CD4-positive, alpha-beta T cell treated with Interleukin-15 for 1 hour (primary cell): Measurements from ENCODE around the gene CYB561A3.
A peak's percentile ranks its signal among the peaks of the same experiment; 100 is the strongest.

Experiments used
- DNase-seq: peaks from one replicate; pipeline ENCODE4 v3.0.0-alpha.2; 2020

CYB561A3 gene

DNA sequence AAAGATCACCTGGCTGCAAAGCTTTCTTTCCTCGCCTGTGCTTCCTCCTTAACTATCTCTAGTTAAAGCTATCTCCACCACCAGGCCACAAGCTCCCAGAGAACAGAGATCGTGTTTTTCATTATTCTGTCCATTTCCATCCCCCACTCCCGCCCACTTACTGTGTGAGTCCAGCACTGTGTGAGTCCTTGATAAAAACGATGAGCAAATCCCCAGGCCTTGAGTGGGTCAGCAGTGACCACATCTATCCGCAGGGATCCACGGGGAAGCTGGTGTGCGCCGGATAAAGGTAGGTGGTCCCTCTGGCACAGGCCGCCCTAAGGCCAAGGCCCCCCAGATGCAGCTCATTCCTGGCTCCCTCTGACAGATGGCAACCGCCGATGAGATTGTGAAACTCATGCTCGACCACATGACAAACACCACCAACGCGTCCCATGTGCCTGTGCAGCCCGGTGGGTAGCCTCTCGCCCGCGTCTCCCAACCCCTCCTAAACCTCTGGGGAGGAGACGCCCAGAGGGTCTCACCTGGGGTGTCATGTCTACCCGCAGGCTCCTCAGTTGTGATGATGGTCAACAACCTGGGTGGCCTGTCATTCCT lies 19.4 kb downstream of the CYB561A3 start:
- DNase-seq, result no peak

DNA sequence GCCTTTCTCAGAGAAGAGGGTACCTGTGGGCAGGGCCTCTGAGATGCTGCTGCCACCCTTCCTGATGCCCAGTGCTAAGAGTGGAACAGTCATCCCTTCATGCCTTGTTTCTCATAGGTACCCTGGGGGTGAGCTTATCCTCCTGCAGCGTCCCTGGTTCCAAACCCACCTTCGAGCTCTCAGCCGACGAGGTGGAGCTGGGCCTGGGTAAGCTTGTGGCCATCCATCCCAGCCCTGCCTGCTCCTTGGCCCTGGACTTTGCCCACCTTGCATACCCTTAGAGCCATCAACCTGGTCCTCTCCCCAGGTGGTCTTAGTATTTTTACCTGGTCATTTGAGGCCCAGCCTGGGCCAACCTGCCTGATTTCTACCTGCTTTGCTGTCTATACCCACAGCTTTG lies 20.0 kb downstream of the CYB561A3 start:
- no peak for DNase-seq

DNA sequence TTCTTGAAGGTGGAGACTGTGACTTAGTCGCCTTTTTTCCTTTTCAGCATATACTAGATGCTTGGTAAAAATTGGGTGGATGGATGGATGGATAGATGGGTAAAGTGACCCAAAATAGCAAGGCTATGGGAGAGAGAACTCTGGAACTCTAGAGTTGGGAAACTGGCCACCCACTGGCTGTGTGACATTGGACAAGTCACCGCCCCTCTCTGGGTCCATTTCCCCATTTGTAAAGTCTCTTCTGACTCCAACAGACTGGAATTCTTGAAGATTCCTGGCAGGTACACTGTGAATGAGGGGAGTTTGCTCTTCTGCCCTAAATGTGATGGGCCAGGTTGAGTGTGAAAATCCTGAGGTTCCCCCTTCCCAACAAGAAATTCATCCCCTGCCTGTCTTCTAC lies 20.7 kb downstream of the CYB561A3 start:
- no peak for DNase-seq

DNA sequence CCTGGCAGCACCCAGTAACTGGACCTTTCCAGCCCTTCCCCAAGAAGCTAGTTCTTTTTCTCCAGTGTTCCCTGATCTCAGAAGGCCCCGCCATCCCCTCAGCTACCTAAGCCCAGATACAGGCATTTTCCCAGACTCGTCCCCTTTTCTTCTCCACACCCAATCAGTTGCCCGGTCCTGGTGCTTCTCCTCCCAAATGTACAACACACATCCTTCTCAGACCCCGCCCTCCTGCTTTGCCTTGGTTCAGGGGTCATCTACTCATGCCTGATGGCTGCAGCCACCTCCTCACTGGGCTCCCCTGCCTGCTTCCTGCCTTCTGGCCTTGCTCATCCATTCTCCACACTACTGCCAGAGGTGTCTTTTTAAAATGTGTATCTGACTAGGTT lies 22.2 kb downstream of the CYB561A3 start:
- no peak for DNase-seq

DNA sequence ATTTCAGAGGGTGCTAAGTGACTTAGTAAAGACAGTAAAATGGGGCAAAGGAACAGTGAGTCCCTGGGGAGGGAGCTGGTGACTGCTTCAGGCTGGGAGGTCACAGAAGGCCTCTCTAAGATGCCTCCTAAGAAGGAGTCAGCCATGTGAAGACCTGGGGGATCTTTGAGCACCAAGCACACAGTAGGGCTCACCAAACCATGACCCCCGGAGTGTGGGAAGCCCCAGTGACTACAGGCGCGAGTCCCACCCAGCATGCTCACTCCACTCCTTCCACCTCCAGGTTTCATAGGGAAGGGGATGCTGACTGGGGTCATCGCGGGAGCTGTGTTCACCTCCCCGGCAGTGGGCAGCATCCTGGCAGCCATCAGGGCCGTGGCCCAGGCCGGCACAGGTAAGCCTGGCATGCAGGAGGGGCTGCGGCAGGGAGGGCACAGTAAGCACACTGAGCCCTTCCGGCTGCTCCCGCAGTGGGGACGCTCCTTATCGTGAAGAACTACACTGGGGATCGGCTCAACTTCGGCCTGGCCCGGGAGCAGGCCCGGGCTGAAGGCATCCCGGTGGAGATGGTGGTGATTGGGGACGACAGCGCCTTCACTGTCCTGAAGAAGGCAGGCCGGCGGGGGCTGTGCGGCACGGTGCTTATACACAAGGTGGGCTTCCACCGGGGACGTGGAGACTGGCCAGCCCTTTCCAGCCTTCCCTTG lies 22.7 kb downstream of the CYB561A3 start:
- no peak for DNase-seq

DNA sequence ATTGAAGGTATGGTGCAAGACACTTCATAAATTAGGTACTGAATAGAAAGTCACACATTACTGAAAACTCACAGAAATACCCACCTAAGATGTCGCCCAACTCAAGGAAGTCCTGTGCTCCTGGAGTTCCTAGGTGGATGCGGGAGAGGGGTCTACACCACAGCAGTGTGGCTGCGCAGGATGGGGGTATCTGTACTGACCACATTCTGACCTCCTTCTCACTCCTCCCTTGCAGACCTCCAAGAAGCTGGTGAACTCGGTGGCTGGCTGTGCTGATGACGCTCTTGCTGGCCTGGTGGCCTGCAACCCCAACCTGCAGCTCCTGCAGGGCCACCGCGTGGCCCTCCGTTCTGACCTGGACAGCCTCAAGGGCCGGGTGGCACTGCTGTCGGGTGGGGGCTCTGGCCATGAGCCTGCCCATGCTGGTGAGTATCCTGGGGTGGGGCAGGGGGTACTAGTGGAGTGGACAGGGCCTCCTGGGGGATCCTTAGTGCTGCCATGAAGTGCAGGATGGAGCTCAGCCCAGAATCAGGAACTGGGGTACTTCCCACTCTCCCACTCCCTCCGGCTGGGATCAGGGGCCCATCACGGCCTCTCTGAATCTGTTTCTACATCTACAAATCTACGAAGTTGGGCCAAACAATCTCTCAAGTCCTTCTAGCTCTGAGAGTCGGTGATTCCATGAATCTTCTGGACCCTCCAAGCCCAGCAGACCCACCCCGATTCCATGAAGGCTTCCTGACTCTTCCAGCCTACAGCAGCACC lies 23.8 kb downstream of the CYB561A3 start:
- no peak for DNase-seq

DNA sequence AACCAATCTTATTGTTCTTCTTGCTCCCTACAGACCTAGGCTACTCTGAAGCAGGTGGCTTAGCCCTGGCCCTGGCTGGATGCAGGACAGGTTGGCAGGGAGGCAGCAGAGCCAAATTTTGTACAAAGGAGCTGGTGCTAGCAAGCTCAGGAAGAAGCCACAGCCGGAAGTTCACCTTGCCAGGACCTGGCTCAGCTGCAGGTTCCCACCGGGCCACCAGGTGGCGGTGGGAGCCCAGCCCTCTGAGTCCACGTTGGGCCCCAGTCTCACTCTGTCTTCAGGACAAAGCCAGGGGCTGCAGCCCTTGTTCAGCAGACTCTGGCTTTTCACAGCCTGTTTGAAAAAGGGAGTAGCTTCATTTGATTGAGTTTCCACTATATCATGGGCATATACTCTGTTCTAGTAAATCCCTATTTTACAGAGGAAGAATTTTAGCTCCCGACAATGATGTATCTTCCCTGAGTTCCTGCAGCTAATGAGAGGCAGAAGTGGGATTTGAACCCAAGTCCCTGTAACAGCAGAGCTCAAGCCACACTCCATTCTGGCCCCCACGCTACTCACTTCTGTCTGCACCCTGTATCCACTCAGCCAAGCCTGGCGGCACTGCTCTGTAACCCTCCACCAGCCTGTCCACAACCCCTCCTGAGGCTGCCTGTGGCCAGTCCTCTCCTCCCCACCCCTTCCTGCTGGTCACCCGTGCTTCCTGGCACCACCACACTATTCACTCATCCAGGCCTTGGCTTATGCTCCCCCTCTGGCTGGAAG lies 25.3 kb downstream of the CYB561A3 start:
- DNase-seq, result peak; percentile 81

DNA sequence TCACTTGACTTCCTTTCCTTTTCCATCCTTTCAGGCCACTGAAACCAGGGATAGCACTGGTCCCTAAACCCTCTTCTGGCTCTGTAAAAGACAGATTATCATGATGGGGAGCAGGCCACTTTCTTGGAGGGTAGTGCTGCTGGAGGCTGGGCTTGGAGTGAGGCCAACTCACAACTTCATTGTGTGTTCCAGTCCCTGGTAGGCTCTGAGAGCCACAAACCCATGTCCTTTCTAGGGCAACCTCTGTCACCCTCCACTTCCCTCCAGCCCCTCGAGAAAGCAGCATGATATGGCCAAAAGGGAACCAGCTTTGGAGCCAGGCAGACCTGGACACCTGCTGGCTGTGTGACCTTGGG lies 26.3 kb downstream of the CYB561A3 start:
- DNase-seq, result no peak

DNA sequence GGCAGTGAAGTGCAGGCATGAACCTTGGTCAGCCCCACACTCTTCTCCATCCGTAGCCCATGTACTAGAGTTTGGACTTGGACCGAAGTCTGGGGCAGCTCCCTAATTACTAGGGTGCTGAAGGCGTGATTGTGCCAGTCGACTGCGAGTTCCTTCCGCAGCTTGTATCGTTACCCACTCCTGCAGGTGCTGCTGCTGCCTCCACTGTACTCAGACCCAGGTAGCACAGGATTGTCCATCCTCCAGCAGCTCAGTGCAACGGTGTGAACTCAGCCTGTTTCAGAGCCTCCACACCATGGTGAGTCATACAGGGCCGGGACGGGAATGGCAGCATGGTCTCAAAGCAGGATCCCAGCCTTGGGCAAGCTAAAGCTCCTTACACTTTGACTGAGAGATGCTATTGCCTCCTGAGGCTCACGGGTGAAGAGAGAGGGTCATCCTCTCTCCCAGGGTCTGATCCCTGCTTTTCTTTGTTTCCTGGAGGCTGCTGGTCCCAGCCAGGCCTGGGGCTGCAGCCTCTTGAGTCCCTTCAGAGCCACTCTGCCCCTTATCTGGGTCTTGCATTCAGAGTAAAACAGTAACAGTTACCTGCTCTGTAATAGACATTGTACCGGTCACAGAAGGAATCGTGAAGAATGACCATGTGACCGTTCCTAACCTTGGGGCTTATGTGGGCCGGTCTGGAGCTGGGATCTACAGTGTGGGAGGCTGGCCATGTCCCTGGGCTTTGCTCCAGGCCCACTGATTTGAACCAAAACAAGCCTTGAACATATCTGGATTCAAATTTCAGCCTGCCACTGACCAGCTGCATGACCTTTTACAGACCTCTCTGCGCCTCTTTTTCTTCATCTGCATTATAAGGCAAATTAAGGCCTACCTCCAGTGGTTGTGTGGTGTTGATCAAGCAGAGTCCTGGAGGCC lies 27.0 kb downstream of the CYB561A3 start:
- no peak for DNase-seq

DNA sequence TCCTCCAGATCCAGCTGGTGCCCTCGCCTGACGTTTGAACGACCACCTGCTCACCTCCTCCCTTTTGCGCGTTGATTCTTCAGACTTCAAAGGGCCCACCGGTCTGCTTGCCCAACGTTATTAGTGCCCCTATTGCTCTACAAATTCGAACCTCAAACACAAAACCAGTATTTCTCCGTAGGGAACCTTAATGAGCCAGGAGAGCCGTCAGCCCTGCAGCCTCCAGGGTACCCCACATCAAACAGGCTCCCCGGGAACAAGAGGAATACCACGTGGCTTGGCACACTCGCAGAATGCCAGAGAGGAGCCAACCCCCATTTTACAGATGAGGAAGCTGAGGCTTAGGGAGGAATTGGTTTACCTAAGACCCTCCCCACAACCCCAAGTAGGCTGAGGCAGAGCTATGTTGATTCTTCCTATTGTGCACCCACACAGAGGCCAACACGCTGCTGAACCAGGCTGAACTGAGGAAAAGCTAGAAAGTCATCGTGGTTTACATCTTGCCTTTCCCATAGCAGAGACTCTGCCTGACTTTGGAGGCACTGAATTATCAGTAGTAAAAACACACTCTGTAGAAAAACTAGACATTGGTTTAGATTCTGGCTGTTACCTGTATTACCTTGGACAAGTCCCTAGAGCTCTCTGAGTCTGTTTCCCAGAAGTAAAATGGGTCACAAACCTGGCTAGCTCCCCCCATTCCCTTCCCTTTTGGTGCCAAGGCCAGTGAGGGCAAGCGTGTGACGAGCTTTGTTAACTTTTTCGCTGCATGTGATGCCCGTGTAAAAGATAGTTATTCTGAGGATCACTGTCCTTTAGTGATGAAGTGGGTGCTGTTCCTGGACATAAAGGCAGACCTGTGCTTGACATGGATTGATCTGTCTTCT lies 27.9 kb downstream of the CYB561A3 start:
- no peak for DNase-seq

DNA sequence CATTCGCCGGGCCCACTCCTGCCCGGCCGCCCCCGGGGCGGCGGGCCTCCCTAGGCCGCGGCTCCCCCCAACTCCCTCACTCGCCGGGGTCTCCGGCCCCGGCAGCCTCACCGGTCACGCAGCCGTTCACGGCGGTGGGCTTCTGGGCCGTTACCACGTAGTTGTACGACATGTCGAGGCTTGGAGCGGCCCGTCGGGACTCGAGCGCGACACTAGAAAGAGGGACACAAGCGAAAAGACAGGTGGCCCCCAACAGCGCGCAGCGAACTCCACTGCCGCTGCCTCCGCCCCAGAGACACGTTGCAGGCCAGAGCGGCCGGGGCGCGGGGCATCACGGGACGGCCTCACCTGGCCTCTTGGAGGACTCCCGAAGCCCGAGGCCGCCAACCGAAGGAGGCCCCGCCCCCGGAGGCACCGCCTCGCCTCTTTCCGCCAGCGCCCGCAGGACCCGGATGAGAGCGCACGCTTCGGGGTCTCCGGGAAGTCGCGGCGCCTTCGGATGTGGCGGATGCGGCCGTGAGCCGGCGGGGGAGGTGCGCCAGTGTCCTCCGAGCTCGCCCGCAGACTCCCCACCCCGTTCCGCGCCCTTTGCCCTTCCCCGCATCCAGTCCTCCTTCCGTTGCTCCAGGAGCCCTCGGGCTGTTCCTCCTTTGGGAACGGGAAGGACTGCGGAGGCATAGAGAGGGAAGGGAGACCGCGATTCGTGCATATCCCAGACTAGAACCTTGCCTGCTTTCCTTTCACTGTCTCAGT lies 28.7 kb downstream of the CYB561A3 start, which contains the start of the genes DDB1 and TKFC:
TSS of gene DDB1 (minus strand) at position 309 of the 753 bp plus-strand sequence. CDS start at position 172, 137 bp downstream.
TSS of gene TKFC (plus strand) at position 432 of the 753 bp plus-strand sequence. CDS start 1,501 bp downstream, outside the sequence.
- DNase-seq, result peak; percentile 96

DNA sequence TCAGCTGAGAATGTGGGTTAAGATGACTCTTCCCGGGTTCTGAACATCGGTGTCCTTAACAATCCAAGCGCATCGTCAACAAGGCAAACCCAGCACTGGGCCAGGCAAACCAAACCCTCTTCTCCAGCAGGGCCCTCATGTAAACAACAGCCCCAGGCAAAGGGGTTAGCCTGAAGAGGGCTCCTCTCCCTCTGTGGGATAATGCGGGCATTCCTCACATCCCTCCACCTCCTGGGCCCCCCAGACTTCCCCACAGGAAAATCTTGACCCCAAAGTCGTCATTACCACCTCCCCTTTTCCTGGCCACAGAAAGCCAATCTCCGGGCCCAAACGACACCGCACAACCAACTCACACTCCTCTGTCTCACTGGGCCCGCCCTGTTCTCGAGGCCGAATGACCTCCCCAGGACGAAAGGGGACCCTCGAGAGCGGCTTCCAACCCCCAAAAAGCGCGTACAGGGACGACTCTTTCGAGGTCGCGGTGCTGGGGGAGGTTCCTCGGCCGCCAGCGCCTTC lies 29.3 kb downstream of the CYB561A3 start:
- no peak for DNase-seq

DNA sequence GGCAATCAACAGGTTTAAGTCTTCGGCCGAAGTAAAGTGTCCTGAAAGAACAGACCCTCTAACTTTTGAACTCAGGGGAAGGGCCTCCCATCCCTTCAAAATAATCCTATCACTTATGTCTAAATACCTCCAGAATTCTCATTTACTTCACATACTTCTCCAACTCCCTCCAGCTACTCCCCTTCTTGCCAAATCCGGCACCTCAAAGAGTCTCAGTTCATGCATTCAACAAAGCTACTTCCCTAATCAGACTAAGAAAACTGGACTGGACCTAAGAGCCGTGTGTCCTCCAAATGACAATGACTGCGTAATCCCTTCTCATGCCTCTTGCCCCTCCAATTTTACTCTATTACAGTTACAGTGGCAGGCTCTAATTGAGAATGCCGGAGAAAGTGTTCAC lies 30.0 kb downstream of the CYB561A3 start:
- no peak for DNase-seq

DNA sequence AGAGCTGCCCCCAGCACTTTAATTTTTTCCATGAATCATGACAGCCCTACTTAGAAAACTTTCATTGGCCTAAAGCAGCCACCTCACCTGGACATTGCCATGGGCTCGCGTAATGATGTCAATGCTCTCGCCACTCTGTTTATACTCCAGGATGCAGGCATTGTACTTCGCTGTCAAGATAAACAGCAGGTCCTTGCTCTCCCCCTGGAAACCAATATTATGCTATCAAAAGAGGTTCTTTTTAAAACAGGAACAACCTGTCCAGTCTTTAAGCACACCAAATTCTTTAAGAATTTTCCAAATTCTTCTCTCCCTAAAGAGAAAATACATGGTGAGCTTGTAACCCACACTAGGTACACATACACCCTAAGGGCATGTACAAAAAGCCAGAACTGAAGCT lies 31.8 kb downstream of the CYB561A3 start:
- DNase-seq, result no peak

DNA sequence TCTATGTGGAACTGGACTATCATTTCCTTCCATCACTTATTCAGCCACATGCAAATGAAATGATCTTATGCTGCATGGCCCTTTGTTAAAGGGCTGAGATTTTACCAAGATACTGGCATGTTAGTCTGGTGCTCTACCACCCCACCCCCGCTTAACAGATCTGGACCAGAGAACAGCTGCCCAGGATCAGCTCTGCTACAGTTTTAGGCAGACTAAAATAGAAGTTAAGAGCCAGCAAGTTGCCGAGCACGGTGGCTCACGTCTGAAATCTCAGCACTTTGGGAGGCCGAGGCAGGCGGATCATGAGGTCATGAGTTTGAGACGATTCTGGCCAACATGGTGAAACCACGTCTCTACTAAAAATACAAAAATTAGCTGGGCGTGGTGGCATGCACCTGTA lies 33.3 kb downstream of the CYB561A3 start:
- DNase-seq, result no peak

DNA sequence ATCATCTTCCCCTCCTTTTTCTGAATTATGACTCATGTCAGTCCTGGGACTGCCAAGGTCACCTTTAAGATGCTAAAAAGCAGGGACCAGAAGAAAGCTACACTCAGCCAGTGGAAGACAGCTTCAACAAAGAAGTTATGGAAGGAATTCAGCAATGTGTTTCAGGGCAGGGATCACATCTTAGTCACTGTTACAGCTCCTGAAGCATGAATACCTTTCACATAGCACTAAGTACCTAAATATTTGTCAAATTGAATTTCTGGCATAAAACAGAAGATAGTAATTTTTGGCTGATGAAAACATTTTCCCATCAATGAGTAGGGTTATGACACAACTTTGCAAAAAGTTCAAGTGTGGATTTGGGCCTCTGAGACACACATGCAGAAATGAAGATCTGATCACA lies 34.0 kb downstream of the CYB561A3 start:
- no peak for DNase-seq

DNA sequence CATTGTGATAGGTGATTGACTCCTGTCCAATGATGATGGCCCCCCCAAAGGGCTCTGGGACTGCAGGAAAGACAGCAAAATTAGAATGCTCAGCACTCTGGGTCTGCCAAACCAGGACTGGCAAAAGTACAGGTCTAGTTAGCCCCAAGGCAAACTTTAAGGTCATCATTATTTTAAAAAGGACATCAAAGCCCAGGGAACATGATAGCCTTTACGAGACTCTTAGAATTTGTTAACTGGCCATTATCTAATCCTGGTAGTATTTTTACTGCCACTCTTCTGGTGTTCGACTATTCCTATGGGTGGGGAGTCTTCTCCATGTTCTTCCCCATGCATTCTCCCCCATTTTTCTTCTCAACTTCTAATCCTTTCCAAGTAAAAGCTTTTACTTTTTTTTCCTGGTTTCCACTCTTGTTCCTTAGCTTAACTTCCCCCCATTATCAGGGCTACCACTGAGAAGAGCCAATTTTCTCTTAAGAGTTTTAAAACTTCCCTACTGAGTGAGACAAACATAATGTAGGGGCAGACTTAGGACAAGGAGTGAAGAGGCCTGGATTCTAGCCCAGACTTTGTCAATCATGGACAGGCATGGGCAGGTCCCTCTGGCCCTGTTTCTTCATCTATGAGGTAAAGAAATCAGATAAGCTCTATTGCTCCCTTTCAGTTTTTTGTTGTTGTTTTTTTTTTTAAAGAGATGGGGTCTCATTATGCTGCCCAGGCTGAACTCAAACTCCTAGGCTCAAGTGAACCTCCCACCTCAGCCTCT lies 35.9 kb downstream of the CYB561A3 start:
- DNase-seq, result no peak

DNA sequence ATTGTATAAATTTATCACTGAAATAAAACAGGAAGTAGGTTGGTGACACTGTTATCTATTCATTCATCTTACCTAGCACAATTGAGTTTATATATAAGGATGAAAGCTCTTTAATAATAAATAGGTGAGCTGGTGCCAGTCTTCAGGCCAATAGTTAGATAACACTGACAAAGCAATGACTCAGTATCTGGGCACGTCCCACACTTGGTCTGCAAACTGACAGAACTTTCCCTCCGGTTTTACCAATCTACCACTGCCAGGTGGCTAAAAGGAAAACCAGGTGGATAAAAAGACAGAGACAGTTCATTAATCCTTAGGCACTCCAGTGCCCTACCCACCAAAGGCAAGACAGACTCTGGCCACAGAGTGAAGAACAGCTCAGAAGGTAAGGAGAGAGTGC lies 46.4 kb downstream of the CYB561A3 start:
- DNase-seq, result no peak

DNA sequence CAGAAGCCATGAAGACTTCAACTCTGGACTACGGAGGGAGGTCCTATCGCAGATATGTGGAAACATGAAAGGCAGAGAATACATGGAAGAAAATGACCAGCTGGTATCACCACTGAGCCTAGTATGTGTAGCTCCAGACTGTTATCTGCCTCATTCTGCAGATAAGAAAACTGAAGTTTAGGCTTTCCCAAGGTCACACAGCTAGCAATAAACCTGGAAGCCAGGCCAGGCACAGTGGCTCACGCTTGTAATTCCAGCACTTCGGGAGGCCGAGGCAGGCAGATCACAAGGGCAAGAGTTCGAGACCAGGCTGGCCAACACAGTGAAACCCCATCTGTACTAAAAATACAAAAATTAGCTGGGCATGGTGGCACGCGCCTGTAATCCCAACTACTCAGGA lies 50.9 kb downstream of the CYB561A3 start:
- no peak for DNase-seq
